ENCODE measurements around the gene NUCB1. TPM values are rescaled to one million over a fixed set of nuclear protein-coding genes. Genes with fewer than 3 reads are reported as not detected.
A peak's percentile ranks its signal among the peaks of the same experiment; 100 is the strongest.

The NUCB1 gene
- total RNA-seq, 4 donors from 2014 or later, result 98.5 to 211 (median 173) TPM

- intact Hi-C loops (cut with DNase I; ENCODE audit: low total_unique reads), result loop anchor here (10.0 kb wide), 1 partner anchor 74 kb away; the partner anchor contains the start of gene TULP2
- TF ChIP-seq POLR2A (IDR thresholded peaks at IDR 0.05) (no peak), CTCF (IDR thresholded peaks at IDR 0.05) (no peak)
Observed at GRCh38 chr19:48968813-48969218, 68.7 kb downstream of the NUCB1 start.

GRCh38 chr19:48969276-48970138 is 69.4 kb downstream of the NUCB1 start:
- TF ChIP-seq POLR2A (IDR thresholded peaks at IDR 0.05) (no peak), CTCF (IDR thresholded peaks at IDR 0.05) (no peak)
- Histone ChIP-seq H3K4me3 (no peak overlapping the region), H3K27ac (no peak overlapping the region), H3K9me3 (no peaks in the 10 kb centered on the region), H3K36me3 (no peaks in the 10 kb centered on the region), H3K4me1 (peaks cover 0 to 11% of the 10 kb centered on the region in 2 donors), H3K27me3 (no peaks in the 10 kb centered on the region)
- intact Hi-C loops (cut with DNase I; ENCODE audit: low total_unique reads), result loop anchor here (10.0 kb wide), 2 partner anchors 75 to 185 kb away; partner anchors contain the start of gene TULP2
- DNase-seq, result no peak

More at GRCh38 chr19:48968813-48969218, 68.7 kb downstream of the NUCB1 start:
- peak overlapping the region in 1 of 2 donors; percentile 29 for H3K27ac ChIP-seq
- no peak overlapping the region for H3K4me3 ChIP-seq
- no peak for DNase-seq
- H3K4me1 ChIP-seq, result peaks cover 0 to 17% of the 10 kb centered on the region in 2 donors
- H3K36me3 ChIP-seq, result no peaks in the 10 kb centered on the region
- H3K9me3 ChIP-seq, result no peaks in the 10 kb centered on the region
- H3K27me3 ChIP-seq, result no peaks in the 10 kb centered on the region

DNA sequence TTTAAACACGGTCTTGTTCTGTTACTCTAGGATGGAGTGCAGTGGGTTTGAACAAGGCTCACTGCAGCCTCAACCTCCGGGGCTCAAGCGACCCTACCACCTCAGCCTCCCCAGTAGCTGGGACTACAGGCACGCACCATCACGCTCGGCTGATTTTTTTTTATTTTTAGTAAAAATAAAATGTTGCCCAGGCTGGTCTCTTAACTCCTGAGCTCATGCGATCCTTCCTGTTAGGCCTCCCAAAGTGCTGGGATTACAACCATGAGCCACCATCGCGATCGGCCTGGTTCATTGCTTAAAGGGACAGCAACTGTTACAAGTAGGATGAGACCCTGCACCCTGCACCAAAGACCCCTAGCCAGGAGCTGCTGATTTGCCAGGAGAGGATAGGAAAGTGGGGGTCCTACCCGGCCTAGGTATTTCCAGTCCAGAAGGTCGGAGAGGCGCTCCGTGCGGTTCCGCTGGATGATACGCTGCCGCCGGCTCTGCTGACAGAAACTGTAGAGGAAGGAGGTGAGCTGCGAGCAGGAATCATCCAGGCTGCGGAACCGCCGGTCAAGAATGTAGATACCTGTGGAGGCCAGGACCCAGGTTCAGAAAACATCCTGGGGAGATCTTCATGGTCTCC is 70.1 kb downstream of the NUCB1 start:
- intact Hi-C loops (cut with DNase I; ENCODE audit: low total_unique reads), result loop anchor here (10.0 kb wide), 1 partner anchor 185 kb away; no protein-coding TSS in a partner anchor
- DNase-seq, result no peak
- H3K27ac ChIP-seq, result peak overlapping the region; percentile 45 to 47

GRCh38 chr19:48970923-48971395 is 70.8 kb downstream of the NUCB1 start:
- DNase-seq, result peak; percentile 81 to 83
- Histone ChIP-seq H3K9me3 (no peaks in the 10 kb centered on the region), H3K27me3 (no peaks in the 10 kb centered on the region), H3K36me3 (no peaks in the 10 kb centered on the region), H3K4me3 (no peak overlapping the region), H3K4me1 (peaks cover 0 to 11% of the 10 kb centered on the region in 2 donors), H3K27ac (peak overlapping the region; percentile 45 to 47)
- TF ChIP-seq CTCF (IDR thresholded peaks at IDR 0.05) (peak; percentile 80 to 92 (median 84)), POLR2A (IDR thresholded peaks at IDR 0.05) (no peak)
- intact Hi-C loops (cut with DNase I; ENCODE audit: low total_unique reads), result loop anchor here (10.0 kb wide), 1 partner anchor 186 kb away; no protein-coding TSS in a partner anchor

More for the DNA sequence above, 70.1 kb downstream of the NUCB1 start:
- Histone ChIP-seq H3K27me3 (no peaks in the 10 kb centered on the region), H3K4me3 (no peak overlapping the region), H3K4me1 (peaks cover 0 to 11% of the 10 kb centered on the region in 2 donors), H3K36me3 (no peaks in the 10 kb centered on the region), H3K9me3 (no peaks in the 10 kb centered on the region)
- TF ChIP-seq CTCF (IDR thresholded peaks at IDR 0.05) (no peak), POLR2A (IDR thresholded peaks at IDR 0.05) (no peak)

Small RNA genes lying within 50 kb of the gene (small RNA-seq; reads per million reads assigned to genes)
- gene AC026803.1, result not detected

Other genes starting within 250 kb of the NUCB1 start
- 1 to 10 TPM in 2 of 4 donors, not detected in 2; 1.1 to 4.1 TPM for gene NTN5, start 227.3 kb upstream of the NUCB1 start, total RNA-seq
- gene FUT2, start 204.3 kb upstream of the NUCB1 start, total RNA-seq, result 1 to 10 TPM in 1 of 4 donors, not detected in 3; 1.0 TPM
- gene MAMSTR, start 180.6 kb upstream of the NUCB1 start, total RNA-seq, result 10 to 100 TPM in 1 of 4 donors, 1 to 10 TPM in 1, under 1 TPM in 1, not detected in 1; 0.26 to 24.2 (median 3.0) TPM
- gene RASIP1, start 159.7 kb upstream of the NUCB1 start, total RNA-seq, result 100 to 1,000 TPM in 1 of 4 donors, 10 to 100 TPM in 2, 1 to 10 TPM in 1; 5.9 to 105 (median 31.9) TPM
- 1 to 10 TPM in 1 of 4 donors, under 1 TPM in 1, not detected in 2; under 0.01 to 2.3 TPM for gene IZUMO1, start 153.4 kb upstream of the NUCB1 start, total RNA-seq
- 10 to 100 TPM in 1 of 4 donors, 1 to 10 TPM in 3; 1.5 to 17.7 (median 4.4) TPM for gene FUT1, start 147.7 kb upstream of the NUCB1 start, total RNA-seq
- gene FGF21, start 144.8 kb upstream of the NUCB1 start, total RNA-seq, result not detected
- gene BCAT2, start 89.3 kb upstream of the NUCB1 start, total RNA-seq, result 10 to 100 TPM in 3 of 4 donors, 1 to 10 TPM in 1; 9.2 to 54.3 (median 24.6) TPM
- 10 to 100 TPM in 1 of 4 donors, 1 to 10 TPM in 3; 5.6 to 31.9 (median 8.7) TPM for gene HSD17B14, start 63.8 kb upstream of the NUCB1 start, total RNA-seq
- gene PLEKHA4, start 31.7 kb upstream of the NUCB1 start, total RNA-seq, result 10 to 100 TPM in 2 of 4 donors, 1 to 10 TPM in 2; 1.3 to 60.4 (median 10.4) TPM
- 10 to 100 TPM; 28.6 to 53.0 (median 30.9) TPM for gene PPP1R15A, start 27.9 kb upstream of the NUCB1 start, total RNA-seq
- gene TULP2, start 1.6 kb upstream of the NUCB1 start, total RNA-seq, result under 1 TPM in 2 of 4 donors, not detected in 2; 0.14 to 0.70 TPM
- gene DHDH, start 33.4 kb downstream of the NUCB1 start, total RNA-seq, result under 1 TPM in 2 of 4 donors, not detected in 2; 0.41 to 0.95 TPM
- 10 to 100 TPM; 16.5 to 84.5 (median 39.5) TPM for gene BAX, start 54.6 kb downstream of the NUCB1 start, total RNA-seq
- 1,000 to 10,000 TPM in 3 of 4 donors, 100 to 1,000 TPM in 1; 472 to 2,968 (median 1,570) TPM for gene FTL, start 65.0 kb downstream of the NUCB1 start, total RNA-seq
- gene GYS1, start 93.0 kb downstream of the NUCB1 start, total RNA-seq, result 10 to 100 TPM in 3 of 4 donors, 1 to 10 TPM in 1; 4.9 to 39.8 (median 16.6) TPM
- gene RUVBL2, start 93.6 kb downstream of the NUCB1 start, total RNA-seq, result 100 to 1,000 TPM in 1 of 4 donors, 10 to 100 TPM in 3; 51.9 to 109 (median 77.7) TPM
- not detected for gene LHB, start 116.8 kb downstream of the NUCB1 start, total RNA-seq
- gene CGB3, start 124.0 kb downstream of the NUCB1 start, total RNA-seq, result not detected
- not detected for gene CGB2, start 131.6 kb downstream of the NUCB1 start, total RNA-seq
- not detected for gene CGB1, start 136.6 kb downstream of the NUCB1 start, total RNA-seq
- gene CGB5, start 143.5 kb downstream of the NUCB1 start, total RNA-seq, result not detected
- not detected for gene CGB8, start 148.8 kb downstream of the NUCB1 start, total RNA-seq
- gene CGB7, start 157.4 kb downstream of the NUCB1 start, total RNA-seq, result not detected
- gene NTF4, start 164.5 kb downstream of the NUCB1 start, total RNA-seq, result 1 to 10 TPM in 1 of 4 donors, under 1 TPM in 1, not detected in 2; 0.64 to 2.2 TPM
- not detected for gene KCNA7, start 172.4 kb downstream of the NUCB1 start, total RNA-seq
- gene SNRNP70, start 185.1 kb downstream of the NUCB1 start, total RNA-seq, result 100 to 1,000 TPM; 196 to 462 (median 289) TPM
- 10 to 100 TPM in 1 of 4 donors, 1 to 10 TPM in 2, not detected in 1; 5.1 to 15.2 (median 5.7) TPM for gene LIN7B, start 214.1 kb downstream of the NUCB1 start, total RNA-seq
- not detected for gene C19orf73, start 218.8 kb downstream of the NUCB1 start, total RNA-seq
- 1 to 10 TPM in 2 of 4 donors, under 1 TPM in 1, not detected in 1; 0.51 to 8.3 (median 7.4) TPM for gene PPFIA3, start 219.2 kb downstream of the NUCB1 start, total RNA-seq

Data from uterus (tissue), 4 donors.